CD4-positive, alpha-beta T cell treated with Interleukin-10 for 1 hour (primary cell): ENCODE measurements around the gene TNNC1.

Experiments used
- DNase-seq: peaks from one replicate; pipeline ENCODE4 v3.0.0-alpha.2; 2020

The TNNC1 gene

GRCh38 chr3:52441772-52442332 is 12.0 kb downstream of the TNNC1 start:
- no peak for DNase-seq

GRCh38 chr3:52441091-52441771 is 12.6 kb downstream of the TNNC1 start:
- DNase-seq = no peak

GRCh38 chr3:52440671-52441070 is 13.2 kb downstream of the TNNC1 start:
- DNase-seq = no peak

- DNase-seq = no peak
Observed at GRCh38 chr3:52440249-52440551, 13.6 kb downstream of the TNNC1 start.

GRCh38 chr3:52439426-52440248 is 14.2 kb downstream of the TNNC1 start:
- no peak for DNase-seq

GRCh38 chr3:52438579-52439425 is 15.0 kb downstream of the TNNC1 start:
- no peak for DNase-seq

GRCh38 chr3:52438104-52438376 is 15.8 kb downstream of the TNNC1 start:
- no peak for DNase-seq

- no peak for DNase-seq
Observed at GRCh38 chr3:52437326-52438103, 16.3 kb downstream of the TNNC1 start.

- no peak for DNase-seq
Observed at GRCh38 chr3:52436500-52437149, 17.2 kb downstream of the TNNC1 start.

- DNase-seq = no peak
Observed at GRCh38 chr3:52435246-52436101, 18.4 kb downstream of the TNNC1 start.

GRCh38 chr3:52434491-52435115 is 19.2 kb downstream of the TNNC1 start:
- no peak for DNase-seq

GRCh38 chr3:52433996-52434479 is 19.8 kb downstream of the TNNC1 start:
- no peak for DNase-seq

- no peak for DNase-seq
Observed at GRCh38 chr3:52433328-52433995, 20.4 kb downstream of the TNNC1 start.

GRCh38 chr3:52432691-52433141 is 21.1 kb downstream of the TNNC1 start:
- no peak for DNase-seq

- DNase-seq = no peak
Observed at GRCh38 chr3:52432225-52432624, 21.6 kb downstream of the TNNC1 start.

- DNase-seq = no peak
Observed at GRCh38 chr3:52431459-52432223, 22.2 kb downstream of the TNNC1 start.

GRCh38 chr3:52430416-52430810 is 23.4 kb downstream of the TNNC1 start:
- no peak for DNase-seq

- DNase-seq = no peak
Observed at GRCh38 chr3:52429779-52430415, 23.9 kb downstream of the TNNC1 start.

GRCh38 chr3:52429031-52429430 is 24.8 kb downstream of the TNNC1 start:
- DNase-seq = no peak
